Stimulated activated naive CD8-positive, alpha-beta T cell treated with anti-CD3 and anti-CD28 coated beads, Interleukin-15, amount 100 ng/mL, for 72 hours (primary cell): ENCODE data around the gene CHMP4A.

Experiments
- ATAC-seq: fragments of 150-1000 bp; cut with Tn5 transposase; 2 replicates; pipeline ENCODE4 v1.10.0; 2021; ENCODE audit warnings: mild to moderate bottlenecking, moderate library complexity
- DNase-seq, 2 donors: peaks; one replicate each; pipeline ENCODE4 v3.0.0; 2021 to 2022
- H3K27ac Mint-ChIP-seq, 2 donors: one replicate each; pipeline ENCODE4 v1.8.0; 2022; ENCODE audit warnings: mild to moderate bottlenecking in 2 of 2, mixed read lengths in 2 of 2, moderate library complexity in 2 of 2
- H3K27me3 Mint-ChIP-seq: one replicate; pipeline ENCODE4 v1.8.0; 2022; ENCODE audit warnings: mixed read lengths
- H3K4me1 Mint-ChIP-seq: one replicate; pipeline ENCODE4 v1.8.0; 2022; ENCODE audit warnings: mild to moderate bottlenecking, mixed read lengths
- H3K4me3 Mint-ChIP-seq, 2 donors: one replicate each; pipeline ENCODE4 v1.8.0; 2022; ENCODE audit warnings: mild to moderate bottlenecking in 2 of 2, mixed read lengths in 2 of 2, moderate library complexity in 1 of 2
- H3K9me3 Mint-ChIP-seq, 2 donors: one replicate each; pipeline ENCODE4 v1.8.0; 2022; ENCODE audit warnings: mixed read lengths in 2 of 2

The CHMP4A gene

GRCh38 chr14:24182110-24182882 lies 31.0 kb downstream of the CHMP4A start:
- H3K4me3 Mint-ChIP-seq = no peak overlapping the region
- peaks cover 39% of the 10 kb centered on the region for H3K4me1 Mint-ChIP-seq
- DNase-seq = no peak
- no peaks in the 10 kb centered on the region for H3K9me3 Mint-ChIP-seq
- H3K27me3 Mint-ChIP-seq = no peaks in the 10 kb centered on the region
- H3K27ac Mint-ChIP-seq = peak overlapping the region; percentile 57 to 93
- no peak for ATAC-seq

GRCh38 chr14:24181371-24182077 lies 31.8 kb downstream of the CHMP4A start:
- no peak for DNase-seq
- H3K4me1 Mint-ChIP-seq = peaks cover 33% of the 10 kb centered on the region
- no peaks in the 10 kb centered on the region for H3K27me3 Mint-ChIP-seq
- H3K9me3 Mint-ChIP-seq = no peaks in the 10 kb centered on the region
- peak overlapping the region in 1 of 2 donors; percentile 93 for H3K27ac Mint-ChIP-seq
- ATAC-seq = no peak
- no peak overlapping the region for H3K4me3 Mint-ChIP-seq

GRCh38 chr14:24179961-24180796 lies 33.1 kb downstream of the CHMP4A start:
- H3K4me1 Mint-ChIP-seq = peaks cover 30% of the 10 kb centered on the region
- no peak for ATAC-seq
- H3K27ac Mint-ChIP-seq = peak overlapping the region in 1 of 2 donors; percentile 83
- H3K27me3 Mint-ChIP-seq = no peaks in the 10 kb centered on the region
- no peaks in the 10 kb centered on the region for H3K9me3 Mint-ChIP-seq
- no peak for DNase-seq
- H3K4me3 Mint-ChIP-seq = no peak overlapping the region

- H3K27me3 Mint-ChIP-seq = no peaks in the 10 kb centered on the region
- H3K27ac Mint-ChIP-seq = peak overlapping the region in 1 of 2 donors; percentile 93
- H3K4me3 Mint-ChIP-seq = no peak overlapping the region
- ATAC-seq = no peak
- DNase-seq = no peak
- H3K4me1 Mint-ChIP-seq = peaks cover 26% of the 10 kb centered on the region
- no peaks in the 10 kb centered on the region for H3K9me3 Mint-ChIP-seq
These were observed 33.9 kb downstream of the CHMP4A start for GRCh38 chr14:24179294-24179960.

DNA sequence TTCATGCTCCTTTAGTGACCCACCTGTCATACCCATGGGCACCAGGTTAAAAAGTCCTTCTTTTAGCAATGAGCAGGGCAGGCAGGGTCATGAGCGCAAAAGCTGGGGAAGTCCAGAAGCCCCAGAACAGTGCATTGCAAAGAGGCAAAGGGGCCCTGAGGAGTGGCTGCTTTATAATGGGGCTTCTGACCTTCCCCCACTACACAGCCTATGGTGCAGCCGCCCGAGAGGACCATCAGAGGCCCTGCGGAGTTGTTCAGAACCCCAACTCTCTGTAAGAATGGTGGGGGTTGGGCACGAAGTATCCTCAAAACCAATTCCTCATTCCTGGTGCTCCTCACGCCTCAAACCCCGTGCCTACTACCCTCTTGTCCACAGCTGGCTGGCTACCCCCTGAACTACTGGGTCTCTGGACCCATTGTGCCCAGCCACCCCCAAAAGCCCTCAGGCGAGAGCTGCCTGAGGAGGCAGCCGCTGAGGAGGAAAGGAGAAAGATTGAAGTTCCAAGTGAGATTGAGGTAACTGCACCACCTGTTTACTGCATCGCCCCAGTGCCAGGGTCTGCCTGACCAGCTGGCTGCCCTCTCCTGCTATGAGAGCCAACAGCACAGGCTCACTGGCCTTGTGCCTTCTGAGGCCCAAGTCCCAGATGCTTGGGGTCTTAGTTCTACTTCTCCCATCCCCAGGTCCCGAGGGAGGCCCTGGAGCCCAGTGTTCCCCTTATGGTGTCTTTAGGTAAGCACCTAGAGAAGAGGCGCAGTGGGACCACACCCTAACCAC lies 34.7 kb downstream of the CHMP4A start:
- H3K4me3 Mint-ChIP-seq = no peak overlapping the region
- H3K9me3 Mint-ChIP-seq = no peaks in the 10 kb centered on the region
- peaks cover 26% of the 10 kb centered on the region for H3K4me1 Mint-ChIP-seq
- no peaks in the 10 kb centered on the region for H3K27me3 Mint-ChIP-seq
- DNase-seq (no peak), ATAC-seq (no peak)
- peak overlapping the region in 1 of 2 donors; percentile 93 for H3K27ac Mint-ChIP-seq

DNA sequence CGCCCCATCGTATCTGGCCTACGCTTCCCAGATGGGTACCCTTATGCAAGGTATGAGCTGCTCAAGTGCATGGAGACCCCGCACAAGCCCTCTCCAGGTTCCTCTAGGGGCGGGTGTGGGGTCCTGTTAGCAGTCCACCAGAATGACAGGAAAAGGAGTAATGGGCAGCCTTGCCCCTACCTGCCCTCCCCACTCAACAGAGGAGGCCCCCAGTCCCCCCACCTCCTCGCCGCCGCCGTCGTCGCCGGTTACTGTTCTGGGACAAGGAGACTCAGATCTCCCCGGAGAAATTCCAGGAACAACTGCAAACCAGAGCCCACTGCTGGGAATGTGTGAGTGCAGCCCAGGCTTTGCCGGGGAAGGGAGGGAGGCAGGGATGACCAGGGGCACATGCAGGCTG lies 35.4 kb downstream of the CHMP4A start:
- no peak for ATAC-seq
- Mint-ChIP-seq H3K9me3 (no peaks in the 10 kb centered on the region), H3K4me3 (no peak overlapping the region), H3K27me3 (no peaks in the 10 kb centered on the region), H3K27ac (peak overlapping the region in 1 of 2 donors; percentile 66), H3K4me1 (peaks cover 25% of the 10 kb centered on the region)
- no peak for DNase-seq

GRCh38 chr14:24177041-24177825 lies 36.1 kb downstream of the CHMP4A start:
- H3K27ac Mint-ChIP-seq = peak overlapping the region; percentile 66 to 77
- ATAC-seq (no peak), DNase-seq (no peak)
- H3K9me3 Mint-ChIP-seq = no peaks in the 10 kb centered on the region
- H3K4me3 Mint-ChIP-seq = no peak overlapping the region
- no peaks in the 10 kb centered on the region for H3K27me3 Mint-ChIP-seq
- peaks cover 22% of the 10 kb centered on the region for H3K4me1 Mint-ChIP-seq

GRCh38 chr14:24176599-24176998 lies 36.7 kb downstream of the CHMP4A start:
- Mint-ChIP-seq H3K4me3 (no peak overlapping the region), H3K27me3 (no peaks in the 10 kb centered on the region)

DNA sequence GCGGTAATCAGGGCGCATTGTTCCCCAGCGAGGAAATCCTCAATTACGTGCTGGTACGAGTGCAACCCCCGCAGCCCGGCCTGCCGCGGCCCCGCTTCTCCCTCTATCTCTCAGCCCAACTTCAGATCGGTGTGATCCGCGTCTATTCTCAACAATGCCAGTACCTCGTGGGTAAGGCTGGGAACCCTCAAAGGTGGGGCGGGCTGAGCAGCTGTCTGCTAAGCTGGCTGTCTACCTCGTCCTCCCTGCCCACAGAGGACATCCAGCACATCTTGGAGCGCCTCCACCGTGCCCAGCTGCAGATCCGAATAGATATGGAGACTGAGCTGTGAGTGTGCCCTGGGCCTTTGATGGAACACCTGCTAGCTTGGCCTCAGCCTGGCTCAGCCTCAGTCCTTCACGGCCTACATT lies 40.4 kb downstream of the CHMP4A start:
- no peak for DNase-seq
- peak overlapping the region; percentile 34 to 95 for H3K4me3 Mint-ChIP-seq
- peak overlapping the region in 1 of 2 donors; percentile 65 for H3K27ac Mint-ChIP-seq
- peaks cover 32% of the 10 kb centered on the region for H3K4me1 Mint-ChIP-seq
- H3K27me3 Mint-ChIP-seq = no peaks in the 10 kb centered on the region
- no peaks in the 10 kb centered on the region for H3K9me3 Mint-ChIP-seq
- no peak for ATAC-seq

More at GRCh38 chr14:24176599-24176998, 36.7 kb downstream of the CHMP4A start:
- no peak for ATAC-seq
- H3K9me3 Mint-ChIP-seq = no peaks in the 10 kb centered on the region
- DNase-seq = no peak
- no peak overlapping the region for H3K27ac Mint-ChIP-seq
- H3K4me1 Mint-ChIP-seq = peaks cover 22% of the 10 kb centered on the region

DNA sequence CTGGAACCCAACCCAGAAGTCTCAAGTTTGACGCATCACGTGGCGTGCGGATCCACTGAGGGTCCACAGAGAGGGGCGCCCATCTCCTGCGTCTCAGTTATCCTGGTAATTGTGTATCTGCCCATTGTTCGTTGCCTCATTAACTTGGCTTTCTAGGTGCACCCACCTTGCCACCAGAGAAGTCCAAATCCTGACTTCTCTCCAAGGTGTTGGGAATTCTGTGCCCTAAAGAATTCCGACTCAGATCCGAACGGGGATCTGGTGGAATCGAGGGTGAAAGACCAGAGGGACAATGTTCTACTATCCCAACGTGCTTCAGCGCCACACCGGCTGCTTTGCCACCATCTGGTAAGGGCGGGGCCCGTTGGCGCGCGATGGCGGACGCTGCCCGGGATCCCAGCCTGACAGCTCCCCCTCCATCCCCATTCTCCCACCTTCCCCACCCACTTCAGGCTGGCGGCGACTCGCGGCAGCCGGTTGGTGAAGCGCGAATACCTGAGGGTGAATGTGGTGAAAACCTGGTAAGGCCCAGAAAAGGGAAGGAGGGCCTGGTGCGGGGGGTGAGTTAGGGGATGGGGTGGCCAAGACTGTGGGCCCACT lies 40.9 kb downstream of the CHMP4A start:
- no peaks in the 10 kb centered on the region for H3K27me3 Mint-ChIP-seq
- peaks cover 37% of the 10 kb centered on the region for H3K4me1 Mint-ChIP-seq
- H3K4me3 Mint-ChIP-seq = peak overlapping the region; percentile 88 to 95
- peak overlapping the region; percentile 74 to 88 for H3K27ac Mint-ChIP-seq
- DNase-seq (no peak), ATAC-seq (no peak)
- H3K9me3 Mint-ChIP-seq = no peaks in the 10 kb centered on the region

GRCh38 chr14:24171422-24172260 lies 41.6 kb downstream of the CHMP4A start, which contains the start of gene REC8:
REC8 (plus strand) TSS chr14:24172080; CDS start chr14:24172553, 473 bp downstream.
- peak within 1 kb of the TSS; percentile 74 to 92 for H3K27ac Mint-ChIP-seq

GRCh38 chr14:24167469-24168114 lies 45.7 kb downstream of the CHMP4A start:
- ATAC-seq (no peak), DNase-seq (no peak)
- peak overlapping the region; percentile 94 to 97 for H3K27ac Mint-ChIP-seq
- no peaks in the 10 kb centered on the region for H3K27me3 Mint-ChIP-seq
- H3K9me3 Mint-ChIP-seq = no peaks in the 10 kb centered on the region
- H3K4me1 Mint-ChIP-seq = peaks cover 77% of the 10 kb centered on the region
- H3K4me3 Mint-ChIP-seq = no peak overlapping the region

More at GRCh38 chr14:24171422-24172260, 41.6 kb downstream of the CHMP4A start, which contains the start of gene REC8:
- Mint-ChIP-seq H3K27me3 (no peaks in the 10 kb centered on the region), H3K9me3 (no peaks in the 10 kb centered on the region), H3K4me3 (peak within 1 kb of the TSS; percentile 88 to 95), H3K4me1 (peaks cover 44% of the 10 kb centered on the region)
- DNase-seq (peak; percentile 83 to 88), ATAC-seq (peak; percentile 89)
